Neural cell (in vitro differentiated cells): ENCODE results near the gene SELENOV. TPM values are rescaled to one million over a fixed set of nuclear protein-coding genes. Genes with fewer than 3 reads are reported as not detected.

ENCODE experiments used
- H2AFZ ChIP-seq: fragments of 200-600, 300-800 bp; sonication (generic), shearing (Covaris generic); 2 replicates; pipeline ENCODE4 v1.6.0; 2014; ENCODE audit warnings: low read depth, mild to moderate bottlenecking, antibody characterized with exemption, low read length, moderate library complexity
- H3F3A ChIP-seq: fragments of 200-600 bp; shearing (Covaris generic); 2 replicates; pipeline ENCODE4 v1.6.1; 2016; ENCODE audit warnings: mild to moderate bottlenecking, moderate library complexity, mixed read lengths, antibody characterized with exemption, low read length; ENCODE audit not compliant: insufficient read depth, poor library complexity, severe bottlenecking
- H3K27ac ChIP-seq: fragments of 200-600, 300-800 bp; sonication (generic), shearing (Covaris generic); 2 replicates; pipeline ENCODE4 v1.5.1; 2014; ENCODE audit warnings: mild to moderate bottlenecking, low read length, moderate library complexity
- H3K27me3 ChIP-seq: fragments of 300-800, 200-600 bp; sonication (generic), shearing (Covaris generic); 2 replicates; pipeline ENCODE4 v1.6.0; 2014; ENCODE audit warnings: mild to moderate bottlenecking, low read depth, low read length, moderate library complexity; ENCODE audit not compliant: insufficient read depth
- H3K36me3 ChIP-seq: fragments of 300-800, 200-600 bp; sonication (generic), shearing (Covaris generic); 2 replicates; pipeline ENCODE4 v1.5.1; 2014; ENCODE audit warnings: mild to moderate bottlenecking, antibody characterized with exemption, low read length, moderate library complexity; ENCODE audit not compliant: insufficient read depth
- H3K4me2 ChIP-seq: fragments of 300-800, 200-600 bp; sonication (generic), shearing (Covaris generic); 2 replicates; pipeline ENCODE4 v1.6.0; 2014; ENCODE audit warnings: mild to moderate bottlenecking, low read length
- H3K4me3 ChIP-seq: fragments of 300-800, 200-600 bp; sonication (generic), shearing (Covaris generic); 2 replicates; pipeline ENCODE4 v1.5.1; 2014; ENCODE audit warnings: mild to moderate bottlenecking, low read length, moderate library complexity
- H3K79me2 ChIP-seq: fragments of 200-600 bp; shearing (Covaris generic); replicated peaks from 2 replicates; pipeline ENCODE4 v1.6.0; 2014; ENCODE audit warnings: mild to moderate bottlenecking, low read length, moderate library complexity; ENCODE audit not compliant: insufficient read depth
- H3K9ac ChIP-seq: fragments of 300-800, 200-600 bp; sonication (generic), shearing (Covaris generic); 2 replicates; pipeline ENCODE4 v1.6.1; 2016; ENCODE audit warnings: mild to moderate bottlenecking, low read length, mixed read lengths
- H3K9me2 ChIP-seq: fragments of 200-600 bp; shearing (Covaris generic); 2 replicates; pipeline ENCODE4 v1.6.1; 2016; ENCODE audit warnings: mild to moderate bottlenecking, low read length, mixed read lengths; ENCODE audit not compliant: insufficient read depth
- H3K9me3 ChIP-seq: fragments of 200-600, 300-800 bp; sonication (generic), shearing (Covaris generic); 2 replicates; pipeline ENCODE4 v1.6.1; 2016; ENCODE audit warnings: mild to moderate bottlenecking, mixed run types, low read length, moderate library complexity, mixed read lengths
- H4K20me1 ChIP-seq: fragments of 200-600 bp; shearing (Covaris generic); 2 replicates; pipeline ENCODE4 v1.6.1; 2016; ENCODE audit warnings: mild to moderate bottlenecking, mixed run types; ENCODE audit not compliant: insufficient read depth
- CTCF ChIP-seq: fragments of 450-650 bp; IDR thresholded peaks from 2 replicates; pipeline ENCODE4 v1.5.1; 2014; ENCODE audit warnings: antibody characterized with exemption, mild to moderate bottlenecking, moderate library complexity; ENCODE audit not compliant: poor library complexity, severe bottlenecking
- EP300 ChIP-seq: fragments of 450-650 bp; conservative IDR thresholded peaks from 2 replicates; pipeline ENCODE4 v1.6.1; 2014; ENCODE audit warnings: antibody characterized with exemption, mild to moderate bottlenecking, moderate library complexity; ENCODE audit not compliant: poor library complexity, severe bottlenecking
- EZH2 ChIP-seq: fragments of 200-600, 300-800 bp; shearing (Covaris generic), sonication (generic); IDR thresholded peaks from 2 replicates; pipeline ENCODE4 v1.6.1; 2014; ENCODE audit warnings: antibody characterized with exemption, low read length, borderline replicate concordance, mild to moderate bottlenecking; ENCODE audit not compliant: insufficient read depth, poor library complexity, severe bottlenecking
- MXI1 ChIP-seq: fragments of 450-650 bp; conservative IDR thresholded peaks from 2 replicates; pipeline ENCODE4 v1.6.1; 2014; ENCODE audit warnings: antibody characterized with exemption, mild to moderate bottlenecking; ENCODE audit not compliant: poor library complexity, severe bottlenecking
- POLR2AphosphoS5 ChIP-seq: IDR thresholded peaks from 2 replicates; pipeline ENCODE4 v1.6.1; 2012
- RAD21 ChIP-seq: fragments of 450-650 bp; conservative IDR thresholded peaks from 2 replicates; pipeline ENCODE4 v1.6.1; 2014; ENCODE audit warnings: antibody characterized with exemption, mild to moderate bottlenecking, moderate library complexity
- REST ChIP-seq: IDR thresholded peaks from 2 replicates; pipeline ENCODE4 v1.6.1; 2012; ENCODE audit warnings: borderline replicate concordance
- SMC3 ChIP-seq: fragments of 450-650 bp; conservative IDR thresholded peaks from 2 replicates; pipeline ENCODE4 v1.6.1; 2014; ENCODE audit warnings: antibody characterized with exemption, mild to moderate bottlenecking, moderate library complexity; ENCODE audit not compliant: poor library complexity
- TAF1 ChIP-seq: IDR thresholded peaks from 2 replicates; pipeline ENCODE4 v1.6.1; 2012; ENCODE audit warnings: low read depth
- polyA plus RNA-seq: library from polyadenylated mRNA; depleted of rRNA; stranded (reverse); fragments of >200 nt; gene quantifications from 2 replicates; pipeline ENCODE4 v1.2.3, GENCODE V29; 2014

Gene SELENOV
- polyA plus RNA-seq, 1 donor from 2014 or later: 1.3 TPM

GRCh38 chr19:39550197-39550596 is 35.3 kb downstream of the SELENOV start:
- Histone ChIP-seq H3K27ac (no peak overlapping the region), H4K20me1 (no peaks in the 10 kb centered on the region), H3K36me3 (no peaks in the 10 kb centered on the region), H3K9me2 (no peaks in the 10 kb centered on the region), H3K4me3 (no peak overlapping the region), H3F3A (no peaks in the 10 kb centered on the region), H3K9ac (no peak overlapping the region), H3K79me2 (no peaks in the 10 kb centered on the region), H2AFZ (no peak overlapping the region), H3K27me3 (no peaks in the 10 kb centered on the region), H3K4me2 (no peak overlapping the region), H3K9me3 (no peaks in the 10 kb centered on the region)
- no peak for TF ChIP-seq EZH2
- TF ChIP-seq TAF1: no peak
- no peak for TF ChIP-seq CTCF
- TF ChIP-seq POLR2AphosphoS5: no peak
- TF ChIP-seq RAD21: no peak
- TF ChIP-seq SMC3: no peak
- no peak for TF ChIP-seq REST
- TF ChIP-seq EP300: no peak
- no peak for TF ChIP-seq MXI1

GRCh38 chr19:39553082-39553652 is 38.2 kb downstream of the SELENOV start:
- H2AFZ ChIP-seq: no peak overlapping the region
- H3K36me3 ChIP-seq: no peaks in the 10 kb centered on the region
- no peaks in the 10 kb centered on the region for H3K9me2 ChIP-seq
- no peak overlapping the region for H3K4me2 ChIP-seq
- H3K9me3 ChIP-seq: no peaks in the 10 kb centered on the region
- TF ChIP-seq EZH2 (no peak), RAD21 (no peak), EP300 (no peak), TAF1 (no peak), REST (no peak), SMC3 (no peak), POLR2AphosphoS5 (no peak), MXI1 (no peak), CTCF (no peak)
- no peaks in the 10 kb centered on the region for H4K20me1 ChIP-seq
- no peak overlapping the region for H3K4me3 ChIP-seq
- H3K9ac ChIP-seq: no peak overlapping the region
- H3K79me2 ChIP-seq: no peaks in the 10 kb centered on the region
- H3K27ac ChIP-seq: no peak overlapping the region
- H3F3A ChIP-seq: no peaks in the 10 kb centered on the region
- no peaks in the 10 kb centered on the region for H3K27me3 ChIP-seq
